Measurements from ENCODE around the gene ARL4C. TPM values are rescaled to one million over a fixed set of nuclear protein-coding genes. Genes with fewer than 3 reads are reported as not detected.

The ARL4C gene
- polyA plus RNA-seq, 1 of the 3 experiments (the other 2 are of a cell fraction): 24.0 TPM

GRCh38 chr2:234447963-234448362, 48.9 kb downstream of the ARL4C start:
- Histone ChIP-seq H3K4me2 (no peak overlapping the region), H2AFZ (ENCODE audit: low read depth) (no peak overlapping the region), H4K20me1 (ENCODE audit: insufficient read depth) (no peaks in the 10 kb centered on the region), H3K4me1 (ENCODE audit: control insufficient read depth in 1 of 2, insufficient read depth in 2 of 2, low read depth in 1 of 2, low read length in 1 of 2) (0 out of 4 replicates have a peak, but pooled peaks cover 0 to 4% of the 10 kb centered on the region in 2 experiments), H3K9me2 (no peaks in the 10 kb centered on the region), H3K27me3 (ENCODE audit: insufficient read depth) (no peaks in the 10 kb centered on the region), H3K36me3 (replicated peaks in 1 of 2; ENCODE audit: control insufficient read depth in 1 of 2, insufficient read depth in 2 of 2, low read length in 1 of 2) (no peaks in the 10 kb centered on the region), H3K9me3 (no peaks in the 10 kb centered on the region), H3K9ac (no peak overlapping the region), H3K79me2 (ENCODE audit: insufficient read depth) (no peaks in the 10 kb centered on the region), H3K4me3 (ENCODE audit: low read depth in 2 of 2, low read length in 1 of 2) (no peak overlapping the region), H3K27ac (ENCODE audit: low read depth in 2 of 2, low read length in 1 of 2) (no peak overlapping the region), H3F3A (replicated peaks; ENCODE audit: insufficient read depth) (peaks cover 11% of the 10 kb centered on the region)
- CTCF ChIA-PET: interaction anchor here (2.1 kb wide), 1 partner anchor 18 kb away, joined by 5 read pairs; no protein-coding TSS in a partner anchor
- no peak for DNase-seq
- 65% methylated on average over 4 of the region's 5 CpGs for WGBS (ENCODE audit: low lambda C conversion rate)
- TF ChIP-seq FOXJ3 (CRISPR knock-in tag; IDR thresholded peaks at IDR 0.05) (no peak), ZBTB33 (IDR thresholded peaks at IDR 0.05; ENCODE audit: borderline replicate concordance, low read depth) (no peak), FOSL2 (IDR thresholded peaks at IDR 0.05; ENCODE audit: borderline replicate concordance, low read depth) (no peak), RCOR1 (IDR thresholded peaks at IDR 0.05; ENCODE audit: low read length) (no peak), SMC3 (IDR thresholded peaks at IDR 0.05; ENCODE audit: low read depth, low read length) (no peak), CHD2 (IDR thresholded peaks at IDR 0.05; ENCODE audit: low read length, partially characterized antibody) (no peak), TCF12 (IDR thresholded peaks at IDR 0.05) (no peak), PBX3 (IDR thresholded peaks at IDR 0.05) (no peak), JUND (IDR thresholded peaks at IDR 0.05) (no peak), CTCF (IDR thresholded peaks at IDR 0.05) (no peak), YY1 (IDR thresholded peaks at IDR 0.05; ENCODE audit: low read depth) (no peak), NRF1 (IDR thresholded peaks at IDR 0.05; ENCODE audit: low read depth, low read length) (no peak), POLR2AphosphoS5 (IDR thresholded peaks at IDR 0.05; ENCODE audit: low read depth, low read length) (no peak)
- TF ChIP-seq, protein P1, sequence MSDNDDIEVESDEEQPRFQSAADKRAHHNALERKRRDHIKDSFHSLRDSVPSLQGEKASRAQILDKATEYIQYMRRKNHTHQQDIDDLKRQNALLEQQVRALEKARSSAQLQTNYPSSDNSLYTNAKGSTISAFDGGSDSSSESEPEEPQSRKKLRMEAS (IDR thresholded peaks at IDR 0.05; ENCODE audit: low read depth): no peak
- TF ChIP-seq, protein P2, sequence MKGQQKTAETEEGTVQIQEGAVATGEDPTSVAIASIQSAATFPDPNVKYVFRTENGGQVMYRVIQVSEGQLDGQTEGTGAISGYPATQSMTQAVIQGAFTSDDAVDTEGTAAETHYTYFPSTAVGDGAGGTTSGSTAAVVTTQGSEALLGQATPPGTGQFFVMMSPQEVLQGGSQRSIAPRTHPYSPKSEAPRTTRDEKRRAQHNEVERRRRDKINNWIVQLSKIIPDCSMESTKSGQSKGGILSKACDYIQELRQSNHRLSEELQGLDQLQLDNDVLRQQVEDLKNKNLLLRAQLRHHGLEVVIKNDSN (IDR thresholded peaks at IDR 0.05; ENCODE audit: borderline replicate concordance, low read depth): no peak
- POLR2A ChIA-PET: no interaction called here

Measured in SK-N-SH (cell line).